NCI-H2227 (cell line): ENCODE data around the gene HPS4.
A peak's percentile ranks its signal among the peaks of the same experiment; 100 is the strongest.

Experiments used
- DNase-seq: peaks from one replicate; lab custom pipeline; 2025; ENCODE audit not compliant: unreplicated experiment; lab: John Stamatoyannopoulos, UW

HPS4 gene

DNA sequence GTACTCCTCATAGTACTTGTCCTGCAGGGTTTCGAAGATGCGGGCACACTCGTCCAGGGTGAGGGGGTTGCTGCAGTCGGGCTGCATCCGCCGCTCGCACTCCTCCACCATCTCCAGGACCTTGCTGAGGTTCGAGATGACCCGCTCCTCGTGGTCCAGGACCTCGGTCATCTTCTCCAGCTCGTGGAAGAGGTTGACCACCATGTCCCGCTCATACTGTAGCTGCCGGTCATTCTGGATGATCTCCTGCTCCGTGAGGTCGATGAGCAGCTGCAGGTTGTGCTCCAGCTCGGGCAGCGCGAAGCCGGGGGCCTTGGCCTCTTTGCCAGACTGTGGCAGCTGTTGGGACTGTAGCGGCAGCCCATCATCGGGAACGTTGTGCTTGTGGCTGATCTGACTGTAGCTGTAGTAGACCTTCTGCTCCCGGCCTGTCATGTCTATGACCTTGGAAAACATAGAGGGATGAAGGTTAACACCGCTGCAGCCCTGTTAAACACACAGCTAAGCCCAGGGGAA lies 15.7 kb upstream of the HPS4 start:
- no peak for DNase-seq

DNA sequence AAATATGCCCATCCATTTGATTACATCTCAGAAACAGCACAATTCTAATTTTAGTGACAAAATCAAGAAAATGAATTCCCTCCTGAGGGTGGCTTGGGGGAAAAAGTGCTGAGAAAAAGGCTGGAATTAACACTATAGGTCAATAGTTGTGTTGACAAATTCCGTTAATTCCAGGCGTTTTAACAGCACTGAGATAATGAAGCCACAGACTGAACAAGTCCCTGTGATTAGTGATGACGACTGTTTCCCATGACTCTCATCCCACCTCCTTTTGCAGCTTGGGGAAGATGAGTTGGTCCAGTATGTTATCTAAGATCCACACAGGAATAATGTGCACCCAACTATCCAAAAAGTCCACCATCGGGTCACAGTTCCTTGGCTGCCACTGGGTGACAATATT lies 12.9 kb upstream of the HPS4 start:
- DNase-seq, result no peak

DNA sequence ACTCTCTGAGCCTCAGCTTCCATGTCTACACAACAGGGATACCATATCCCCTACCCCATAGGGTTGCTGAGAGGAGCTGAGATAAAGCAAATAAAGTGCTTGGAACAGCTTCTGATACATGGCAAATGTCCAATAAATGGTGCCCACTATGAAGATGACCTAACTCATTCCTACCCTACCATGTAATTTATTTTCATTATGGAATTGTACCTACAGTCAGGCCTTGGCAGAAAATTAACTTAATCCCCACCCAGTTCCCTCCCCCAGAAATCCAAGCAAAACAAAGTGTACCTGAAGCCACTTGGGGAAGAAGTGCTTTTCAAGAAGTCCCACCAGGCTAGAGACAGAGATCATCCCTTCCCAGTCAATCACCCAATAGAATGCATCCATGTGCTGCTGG lies 10.9 kb upstream of the HPS4 start:
- peak; percentile 12 for DNase-seq

DNA sequence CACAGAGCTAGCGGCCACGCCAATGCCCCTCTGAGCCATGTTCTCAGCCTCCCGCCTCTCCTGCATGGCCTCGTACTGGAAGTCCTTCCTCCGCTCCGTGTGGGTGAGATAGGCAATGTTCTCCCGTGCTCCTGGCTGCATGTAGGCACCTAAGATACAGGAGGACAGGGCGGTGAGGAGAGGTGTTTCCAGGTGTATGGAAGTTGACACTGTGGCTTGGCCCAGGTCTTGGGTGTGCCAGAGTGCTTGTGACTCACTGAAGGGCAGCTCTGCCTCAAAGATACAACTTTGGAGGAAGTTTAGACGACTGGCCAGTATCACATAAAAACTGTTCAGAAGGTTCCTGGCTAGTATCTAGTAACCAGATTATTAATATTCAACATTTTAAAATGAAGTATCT lies 8.6 kb upstream of the HPS4 start:
- DNase-seq, result no peak

DNA sequence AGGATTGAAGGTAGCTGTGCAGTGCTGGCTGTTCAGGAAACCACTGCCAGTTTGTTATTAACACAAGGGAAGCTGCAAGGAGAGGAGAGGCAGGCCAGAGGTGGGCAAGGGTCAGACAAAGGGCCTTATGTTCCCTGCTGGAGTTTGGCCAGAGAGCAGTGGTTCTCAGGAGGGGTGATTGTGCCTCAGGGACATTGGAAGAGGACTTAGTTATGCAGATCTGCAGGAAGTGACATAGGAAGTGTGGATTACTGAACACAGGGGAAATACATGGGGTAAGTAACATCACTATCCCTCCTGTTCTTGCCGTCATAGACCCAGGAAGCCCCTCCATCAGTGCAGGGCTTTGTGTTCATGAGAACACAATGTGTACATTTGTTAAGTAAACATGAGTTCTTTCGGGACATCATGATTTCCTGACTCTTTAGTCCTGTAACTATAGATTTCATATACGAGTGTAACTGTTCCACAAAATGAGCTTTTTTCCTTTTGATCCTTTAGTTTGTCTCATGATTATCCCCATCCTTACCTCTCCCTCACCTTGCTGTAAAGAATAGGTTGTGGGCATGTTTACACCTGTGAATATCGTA lies 6.0 kb upstream of the HPS4 start:
- no peak for DNase-seq

DNA sequence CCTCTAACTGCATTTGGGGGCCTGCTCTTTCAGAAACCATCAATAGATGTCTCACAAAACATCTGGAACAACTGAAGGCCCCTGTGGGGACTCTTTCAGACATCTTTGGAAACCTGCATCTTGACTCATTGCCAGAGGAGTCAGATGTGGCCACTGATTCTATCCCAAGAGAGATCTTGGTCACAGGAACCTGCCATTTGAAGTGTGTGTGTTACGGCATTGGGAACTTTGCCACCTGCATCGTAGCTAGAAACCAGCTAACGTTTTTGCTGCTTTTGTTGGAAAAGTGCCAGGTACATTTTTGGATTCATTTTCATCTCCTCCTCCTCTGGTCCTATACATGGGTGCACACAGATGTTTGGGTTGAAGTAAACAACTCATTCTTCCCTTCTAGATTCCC lies 4.4 kb upstream of the HPS4 start:
- no peak for DNase-seq

DNA sequence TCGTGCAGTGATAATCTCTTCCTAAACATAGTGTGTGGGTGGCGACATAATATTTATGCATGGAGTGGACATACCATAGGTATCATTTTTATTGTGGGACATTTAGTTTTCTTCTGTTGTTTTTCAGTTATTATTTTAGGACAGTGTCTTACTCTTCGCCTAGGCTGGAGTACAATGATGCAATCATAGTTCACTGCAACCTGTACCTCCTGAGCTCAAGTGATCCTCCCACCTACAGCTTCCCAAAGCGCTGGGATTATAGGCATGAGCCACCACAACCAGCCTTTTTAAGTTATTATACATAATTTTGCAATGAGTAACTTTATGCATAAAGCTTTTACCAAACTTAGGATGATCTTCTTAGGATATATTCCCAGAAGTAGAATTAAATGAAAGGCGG lies 2.8 kb upstream of the HPS4 start:
- no peak for DNase-seq

DNA sequence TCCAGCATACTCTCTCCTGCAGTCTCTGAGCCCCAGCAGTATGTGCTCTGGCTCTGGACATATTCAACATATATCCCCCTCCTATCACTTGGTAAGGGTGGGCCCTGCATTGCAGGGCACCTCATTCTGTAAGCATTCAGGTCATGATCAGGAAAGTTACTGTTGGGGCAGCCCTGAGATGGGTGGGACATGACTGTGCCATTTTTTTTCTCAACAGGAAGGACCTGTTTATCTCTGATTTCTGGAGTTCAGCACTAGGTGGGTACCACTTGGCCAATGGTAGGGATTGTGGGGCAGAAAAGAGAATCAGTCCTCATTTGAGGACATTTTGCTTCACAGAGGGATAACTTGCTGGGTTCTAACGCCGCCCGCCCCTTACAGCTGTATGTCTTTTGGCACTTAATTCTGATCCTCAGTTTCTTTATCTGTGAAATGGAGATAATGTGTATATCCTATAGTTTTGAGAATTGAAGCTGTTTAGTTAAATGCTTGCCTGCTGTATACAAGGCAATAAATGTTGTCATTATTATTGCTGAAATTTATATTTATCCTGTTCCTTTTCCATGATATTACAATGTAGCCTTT lies 2.3 kb upstream of the HPS4 start:
- no peak for DNase-seq

DNA sequence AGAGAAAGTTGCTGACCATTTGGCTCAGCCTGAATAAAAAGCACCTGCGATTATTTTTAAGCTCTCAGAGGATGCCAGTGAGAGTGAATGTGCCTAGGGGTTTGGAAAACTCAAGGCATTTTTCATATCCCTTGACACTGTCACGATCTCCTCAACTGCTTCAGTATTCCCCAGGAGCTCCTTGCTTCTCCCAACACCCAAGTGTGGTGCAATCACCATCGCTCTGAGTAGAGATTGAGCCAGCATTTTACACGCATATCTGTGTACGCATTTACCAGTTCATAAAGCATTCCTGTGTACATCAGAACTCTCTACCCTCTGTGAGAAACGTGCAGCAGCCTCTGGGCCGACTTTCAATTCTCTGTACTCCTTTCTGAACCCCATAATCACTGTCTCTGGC lies 1.4 kb upstream of the HPS4 start:
- no peak for DNase-seq

DNA sequence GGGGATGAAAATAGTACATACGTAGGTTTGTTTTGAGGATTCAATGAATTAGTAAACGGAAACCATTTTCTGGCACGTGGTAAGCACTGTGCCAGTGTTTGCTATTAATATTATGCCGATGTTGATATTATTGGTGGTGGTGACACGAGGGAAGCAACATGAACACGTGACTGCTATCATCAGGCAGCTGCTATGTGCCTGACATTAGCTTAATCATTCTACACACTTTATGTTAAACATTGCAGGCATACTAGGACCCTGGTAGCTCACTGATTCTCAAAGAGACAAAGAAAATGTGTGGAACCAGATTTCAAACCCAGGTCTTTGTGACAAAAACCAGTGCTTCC lies 750 bp upstream of the HPS4 start:
- no peak for DNase-seq

DNA sequence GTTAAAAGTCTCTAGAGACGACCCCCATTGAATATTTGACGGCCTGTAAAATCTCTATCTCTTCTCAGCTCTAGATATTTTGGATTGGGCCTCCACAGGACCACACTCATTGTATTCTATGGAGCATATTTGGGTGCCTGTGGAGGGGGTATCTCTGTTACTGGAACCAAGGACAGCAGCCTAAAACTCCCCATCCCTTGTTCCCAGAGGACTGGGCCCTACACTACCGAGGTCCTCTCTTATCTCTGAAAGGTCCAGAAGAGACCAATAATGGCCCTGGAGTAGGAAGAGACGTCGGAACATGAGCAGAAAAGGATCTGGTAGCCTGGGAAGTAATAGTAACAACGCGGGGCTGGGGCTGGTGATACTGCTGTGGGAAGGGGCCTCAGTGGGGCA lies 542 bp downstream of the HPS4 start:
- DNase-seq, result no peak

DNA sequence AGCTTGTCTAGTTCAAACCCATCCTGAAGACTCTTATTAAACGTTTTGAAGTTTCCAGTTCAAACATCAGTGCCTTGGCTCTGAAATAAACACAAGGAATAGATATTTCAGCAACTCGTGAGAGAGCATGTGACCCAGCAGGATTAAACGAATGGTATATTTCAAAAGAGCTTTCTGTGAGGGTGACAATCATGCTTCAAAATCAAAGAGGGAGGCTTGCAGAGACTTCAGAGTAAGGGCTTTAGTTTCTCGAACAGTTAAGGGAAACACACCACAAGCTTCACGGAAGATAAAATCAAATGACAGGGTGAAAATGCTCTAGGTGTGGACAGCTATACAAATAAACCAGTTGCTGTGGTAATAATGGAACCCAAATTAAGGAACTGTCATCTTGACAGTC lies 1.4 kb downstream of the HPS4 start:
- DNase-seq, result no peak

DNA sequence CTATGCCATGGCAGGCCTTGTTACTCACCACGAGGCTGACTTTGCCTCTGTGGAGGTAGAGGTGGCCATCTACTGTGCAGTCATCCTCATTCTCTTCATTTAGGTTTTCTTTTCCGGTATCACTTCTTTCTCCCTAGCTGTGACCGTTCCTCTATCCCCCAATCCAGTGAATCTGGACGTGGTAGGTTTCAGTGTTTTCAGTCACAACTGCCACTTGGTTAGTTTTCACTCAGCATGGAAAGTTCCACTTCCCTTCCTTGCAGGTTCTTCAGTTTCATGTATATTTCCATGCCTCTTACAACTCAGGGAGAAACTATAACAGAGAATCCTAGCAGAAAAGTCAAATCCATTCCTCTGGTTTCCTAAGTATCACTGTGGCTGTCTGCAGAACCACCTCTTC lies 1.9 kb downstream of the HPS4 start:
- DNase-seq, result no peak

DNA sequence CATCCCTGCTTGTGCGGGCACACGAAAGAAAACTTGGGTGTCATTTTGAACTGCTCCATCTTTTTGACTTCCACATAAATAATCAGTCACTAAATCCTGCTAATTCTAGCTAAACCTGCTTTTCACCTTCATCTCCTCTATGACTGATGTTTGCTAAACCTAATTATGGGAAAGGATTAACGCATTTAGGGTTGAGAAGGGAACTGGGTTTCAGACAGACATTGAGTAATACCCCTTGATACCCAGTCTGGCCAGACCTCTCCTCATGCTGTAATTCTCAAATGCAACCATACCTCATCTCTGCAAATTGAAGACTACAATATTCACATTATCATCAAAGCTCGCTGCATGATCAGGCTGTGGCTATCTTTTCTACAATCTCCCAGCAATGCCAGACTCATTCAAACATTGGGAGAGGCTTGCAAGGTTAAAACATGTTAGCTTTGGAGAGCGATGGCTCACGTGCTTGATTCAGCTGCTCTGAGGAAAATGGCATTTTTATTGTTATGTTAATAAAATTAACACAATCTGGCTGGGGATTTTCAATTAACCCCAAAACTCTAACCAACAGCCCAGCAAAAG lies 2.4 kb downstream of the HPS4 start:
- DNase-seq, result no peak

DNA sequence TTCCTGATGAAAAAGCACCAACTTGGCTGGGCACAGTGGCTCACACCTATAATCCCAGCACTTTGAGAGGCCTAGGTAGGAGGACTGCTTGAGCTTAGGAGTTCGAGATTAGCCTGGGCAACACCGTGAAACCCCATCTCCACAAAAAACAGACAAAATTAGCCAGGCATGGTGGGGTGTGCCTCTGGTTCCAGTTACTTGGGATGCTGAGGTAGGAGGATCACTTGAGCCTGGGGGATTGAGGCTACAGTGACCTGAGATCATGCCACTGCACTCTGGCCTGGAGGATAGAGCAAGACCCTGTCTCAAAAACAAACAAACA lies 3.0 kb downstream of the HPS4 start:
- DNase-seq, result no peak

DNA sequence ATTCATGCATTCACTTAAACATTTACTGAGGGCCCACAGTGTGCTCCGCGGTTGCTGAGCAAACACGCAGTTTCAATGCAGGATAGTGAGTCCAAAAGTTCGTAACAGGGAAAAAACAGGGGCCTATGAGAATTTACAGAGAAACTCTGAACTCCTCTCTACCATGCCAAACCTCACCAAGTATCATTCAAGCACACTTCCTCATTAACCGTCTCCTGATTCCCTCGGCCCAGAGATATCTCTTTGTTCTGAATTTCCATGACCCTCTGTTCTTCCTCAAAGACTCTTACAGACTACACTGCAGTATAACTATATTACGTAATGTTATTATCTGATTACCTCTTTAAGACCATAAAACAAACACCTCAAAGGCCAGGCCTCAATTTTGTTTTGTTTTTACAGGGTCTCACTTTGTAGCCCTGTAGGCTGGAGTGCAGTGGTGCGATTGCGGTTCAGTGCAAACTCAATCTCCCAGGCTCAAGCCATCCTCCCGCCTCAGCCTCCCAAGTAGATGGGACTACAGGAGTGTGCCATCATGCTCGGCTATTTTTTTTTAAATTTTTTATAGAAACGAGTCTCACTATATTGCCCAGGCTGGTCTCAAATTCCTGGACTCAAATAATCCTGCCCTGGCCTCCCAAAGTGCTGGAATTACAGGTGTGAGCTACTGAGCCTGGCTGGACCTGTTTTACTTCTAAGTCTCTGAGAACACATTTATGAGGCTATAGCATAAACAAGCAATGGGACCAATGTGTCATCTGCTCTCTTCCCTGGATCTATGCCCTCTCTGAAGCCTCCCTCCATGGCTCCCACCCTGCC lies 3.6 kb downstream of the HPS4 start:
- DNase-seq, result no peak

DNA sequence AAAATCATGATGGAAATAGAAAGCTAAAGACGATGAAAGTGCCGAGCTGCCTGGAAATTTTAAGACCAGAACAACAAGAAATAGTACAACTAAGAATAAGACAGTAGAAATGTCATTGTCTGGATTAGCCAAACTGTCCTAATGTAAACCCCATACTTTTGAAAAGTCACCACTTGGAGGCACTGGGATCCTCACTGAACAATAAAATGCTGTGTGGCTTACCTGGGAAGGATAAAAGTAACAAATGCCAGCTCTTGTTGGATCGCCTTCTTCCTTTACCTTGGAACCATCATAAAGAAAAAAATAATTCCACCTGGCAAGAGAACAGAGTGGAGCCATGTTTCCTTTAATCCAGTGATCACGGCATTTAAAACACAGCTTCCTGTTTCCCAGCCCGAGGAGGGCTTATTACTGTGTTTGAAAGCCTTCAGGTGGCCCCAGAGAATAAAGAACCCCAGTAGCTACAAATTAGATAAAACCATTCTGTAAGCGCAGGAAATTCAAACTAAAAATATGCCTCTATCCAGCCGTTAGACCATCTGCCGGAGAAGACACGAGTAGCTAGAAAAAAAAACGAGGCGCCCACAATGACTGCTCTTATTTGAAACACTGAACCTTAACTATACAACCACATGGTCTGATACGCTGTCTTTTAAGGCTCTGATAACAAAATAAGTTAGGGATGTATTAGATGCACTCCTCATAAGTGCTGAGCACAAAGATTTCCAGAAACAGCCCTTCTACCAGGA lies 4.4 kb downstream of the HPS4 start:
- DNase-seq, result peak; percentile 15

DNA sequence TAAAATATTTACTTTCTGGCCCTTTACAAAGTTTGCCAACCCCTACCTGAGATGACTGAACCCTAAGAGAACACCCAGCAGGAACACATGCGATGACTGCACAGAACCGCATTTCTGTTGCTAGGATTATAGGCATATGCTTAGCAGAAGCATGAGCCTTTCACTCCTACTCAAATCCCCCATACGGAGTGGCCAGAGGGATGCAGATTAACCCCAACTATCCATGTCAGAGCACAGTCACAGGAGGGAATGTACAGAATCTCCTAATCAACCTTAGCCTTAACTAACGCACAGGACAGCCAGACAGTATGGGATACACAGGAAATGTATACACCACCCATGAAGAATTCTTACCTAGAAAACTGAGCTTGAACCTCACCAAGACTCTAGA lies 6.2 kb downstream of the HPS4 start:
- no peak for DNase-seq

DNA sequence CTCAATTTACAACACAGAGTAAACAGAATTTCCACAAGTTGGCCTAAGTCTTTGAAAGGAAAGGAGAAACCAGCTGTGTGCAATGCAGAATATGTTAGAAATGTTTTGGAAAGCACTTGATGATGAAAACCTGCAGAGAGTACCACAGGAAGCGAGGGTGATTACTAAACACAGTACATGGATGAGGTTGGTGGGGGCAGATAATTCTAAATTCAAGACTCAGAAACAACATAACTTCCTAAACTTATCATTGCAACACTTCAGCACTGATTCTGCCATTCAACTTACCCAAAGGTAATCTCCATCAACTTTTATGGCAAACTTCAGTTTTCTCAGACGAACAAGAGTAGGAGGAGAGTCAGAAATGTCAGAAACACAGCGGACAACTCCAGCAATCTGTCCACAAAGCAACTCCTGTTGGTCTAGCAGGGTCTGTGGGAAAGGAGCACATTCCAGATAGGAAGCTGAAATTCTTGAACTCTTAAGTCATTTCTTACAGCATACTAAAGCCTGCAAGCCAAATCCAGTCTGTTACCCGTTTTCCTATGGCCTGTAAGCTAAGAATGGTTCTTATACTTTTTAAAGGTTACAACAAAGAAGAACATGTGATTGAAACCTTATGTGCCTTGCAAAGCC lies 6.8 kb downstream of the HPS4 start:
- no peak for DNase-seq

DNA sequence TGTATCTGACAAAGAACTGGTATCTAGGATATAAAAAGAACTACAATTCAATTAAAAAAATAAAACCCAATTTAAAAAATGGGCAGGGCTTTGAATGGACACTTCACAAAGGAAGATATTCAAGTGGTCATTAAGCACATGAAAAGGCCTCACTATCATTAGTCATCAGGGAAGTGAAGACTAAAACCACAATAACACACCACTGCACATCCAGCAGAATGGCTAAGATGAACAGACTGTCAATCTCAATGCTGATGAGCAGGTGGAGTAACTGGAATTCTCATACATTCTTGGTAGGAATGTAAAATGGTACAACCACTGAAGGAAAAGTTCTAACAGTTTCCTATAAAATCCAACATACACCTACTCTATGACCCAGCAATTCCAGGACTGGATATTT lies 8.9 kb downstream of the HPS4 start:
- DNase-seq, result no peak

DNA sequence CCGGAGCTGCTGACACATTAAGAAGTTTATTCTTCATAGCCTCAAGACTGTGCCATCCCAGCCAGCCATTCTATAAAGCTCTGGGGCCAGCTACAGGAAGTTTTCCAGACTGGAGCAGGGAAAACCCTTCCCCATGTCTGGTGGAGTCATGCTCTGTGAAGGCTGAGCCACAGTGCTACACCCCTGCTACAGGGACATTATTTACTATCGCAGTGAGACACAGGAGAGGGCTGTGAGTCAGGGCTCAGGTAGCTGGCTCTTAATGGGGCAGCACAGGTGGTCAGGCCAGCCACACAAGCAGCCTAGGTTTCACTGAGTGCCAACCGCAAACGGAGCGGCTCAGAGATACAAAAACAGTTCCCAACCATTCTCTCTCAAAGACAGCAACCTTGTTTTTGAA lies 12.1 kb downstream of the HPS4 start:
- no peak for DNase-seq
